Astrocyte of the cerebellum (primary cell): ENCODE data around the gene VARS2.

ENCODE experiments used
- DNase-seq: peaks from one replicate; pipeline ENCODE4 v3.0.0-alpha.2; 2011; ENCODE audit warnings: low read depth
- H3K4me3 ChIP-seq: 2 replicates; pipeline ENCODE4 v1.5.1; 2011; ENCODE audit warnings: mild to moderate bottlenecking, low read depth, low read length, moderate library complexity
- in situ Hi-C: cut with HindIII; loops from 2 replicates; pipeline ENCODE4 v1.10.0; 2017; ENCODE audit warnings: low sequenced_read_pairs
- TF ChIP-seq, protein P1 (sequence below): IDR thresholded peaks from 2 replicates; pipeline ENCODE4 v1.5.1; 2012; ENCODE audit warnings: low read length, low read depth, moderate library complexity, mild to moderate bottlenecking; ENCODE audit errors: missing control alignments

Gene VARS2

DNA sequence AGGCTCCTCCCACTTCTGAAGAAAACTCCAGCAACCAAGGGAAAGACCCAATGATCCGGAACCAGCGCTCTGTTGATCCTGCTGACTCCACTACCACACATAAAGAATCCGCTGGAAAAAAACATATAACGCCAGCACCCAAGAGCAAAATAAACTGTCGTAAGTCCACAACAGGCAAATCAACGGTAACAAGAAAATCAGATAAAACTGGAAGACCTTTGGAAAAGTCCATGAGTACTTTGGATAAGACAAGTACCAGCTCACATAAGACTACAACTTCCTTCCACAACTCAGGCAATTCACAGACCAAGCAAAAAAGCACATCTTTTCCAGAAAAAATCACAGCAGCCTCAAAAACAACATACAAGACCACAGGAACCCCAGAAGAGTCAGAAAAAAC is 34.8 kb downstream of the VARS2 start:
- in situ Hi-C loops = no loop called here
- TF ChIP-seq, protein P1, sequence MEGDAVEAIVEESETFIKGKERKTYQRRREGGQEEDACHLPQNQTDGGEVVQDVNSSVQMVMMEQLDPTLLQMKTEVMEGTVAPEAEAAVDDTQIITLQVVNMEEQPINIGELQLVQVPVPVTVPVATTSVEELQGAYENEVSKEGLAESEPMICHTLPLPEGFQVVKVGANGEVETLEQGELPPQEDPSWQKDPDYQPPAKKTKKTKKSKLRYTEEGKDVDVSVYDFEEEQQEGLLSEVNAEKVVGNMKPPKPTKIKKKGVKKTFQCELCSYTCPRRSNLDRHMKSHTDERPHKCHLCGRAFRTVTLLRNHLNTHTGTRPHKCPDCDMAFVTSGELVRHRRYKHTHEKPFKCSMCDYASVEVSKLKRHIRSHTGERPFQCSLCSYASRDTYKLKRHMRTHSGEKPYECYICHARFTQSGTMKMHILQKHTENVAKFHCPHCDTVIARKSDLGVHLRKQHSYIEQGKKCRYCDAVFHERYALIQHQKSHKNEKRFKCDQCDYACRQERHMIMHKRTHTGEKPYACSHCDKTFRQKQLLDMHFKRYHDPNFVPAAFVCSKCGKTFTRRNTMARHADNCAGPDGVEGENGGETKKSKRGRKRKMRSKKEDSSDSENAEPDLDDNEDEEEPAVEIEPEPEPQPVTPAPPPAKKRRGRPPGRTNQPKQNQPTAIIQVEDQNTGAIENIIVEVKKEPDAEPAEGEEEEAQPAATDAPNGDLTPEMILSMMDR = no peak
- no peak overlapping the region for H3K4me3 ChIP-seq
- DNase-seq = no peak

DNA sequence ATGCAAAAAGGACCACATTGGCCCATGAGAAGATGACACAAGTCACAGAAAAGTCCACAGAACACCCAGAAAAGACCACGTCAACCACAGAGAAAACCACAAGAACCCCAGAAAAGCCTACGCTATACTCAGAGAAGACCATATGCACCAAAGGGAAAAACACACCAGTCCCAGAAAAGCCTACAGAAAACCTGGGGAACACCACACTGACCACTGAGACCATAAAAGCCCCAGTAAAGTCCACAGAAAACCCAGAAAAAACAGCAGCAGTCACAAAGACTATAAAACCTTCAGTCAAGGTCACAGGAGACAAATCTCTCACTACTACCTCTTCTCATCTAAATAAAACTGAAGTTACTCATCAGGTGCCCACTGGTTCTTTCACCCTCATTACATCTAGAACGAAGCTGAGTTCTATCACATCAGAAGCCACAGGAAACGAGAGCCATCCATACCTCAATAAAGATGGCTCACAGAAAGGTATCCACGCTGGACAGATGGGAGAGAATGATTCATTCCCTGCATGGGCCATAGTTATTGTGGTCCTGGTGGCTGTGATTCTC is 38.0 kb downstream of the VARS2 start:
- no peak for DNase-seq
- H3K4me3 ChIP-seq = no peak overlapping the region
- TF ChIP-seq, protein P1 = no peak
- in situ Hi-C loops = no loop called here

DNA sequence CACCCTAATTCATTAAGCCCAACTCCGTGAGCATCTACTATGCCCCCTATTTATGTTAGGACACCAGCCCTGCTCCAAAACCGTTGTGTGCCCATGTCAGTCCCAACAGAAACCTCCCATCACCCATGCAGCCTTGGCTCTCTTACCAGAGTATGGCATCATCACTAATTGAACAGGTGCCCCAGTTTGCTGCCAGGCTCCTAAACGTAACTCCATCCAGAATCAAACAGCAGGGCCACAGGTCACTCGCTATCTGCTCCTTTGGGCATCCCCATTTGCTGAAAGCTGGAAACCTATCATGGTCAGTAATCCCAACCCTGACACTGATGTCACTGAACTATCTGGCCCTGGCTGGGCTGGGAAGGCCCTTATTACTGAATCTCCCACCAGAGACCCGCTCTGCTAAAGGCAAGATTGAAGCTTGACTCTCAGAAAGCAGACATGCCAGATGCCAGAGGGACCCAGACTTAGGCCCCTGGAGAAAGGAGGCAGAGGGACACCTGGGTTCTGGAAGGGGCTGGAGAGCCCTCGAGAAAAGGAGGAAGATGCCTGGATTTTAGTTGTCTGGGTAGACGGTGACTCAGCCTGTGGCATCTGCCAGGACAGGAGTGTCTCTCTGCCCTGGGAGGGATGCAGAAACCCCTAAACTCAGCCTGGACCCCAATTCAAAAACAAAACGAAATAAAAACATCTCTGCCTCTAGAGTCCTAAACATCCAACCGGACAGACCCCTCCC is 40.8 kb downstream of the VARS2 start:
- TF ChIP-seq, protein P1 = no peak
- peak overlapping the region; percentile 31 for H3K4me3 ChIP-seq
- no peak for DNase-seq
- in situ Hi-C loops = loop anchor here (5.0 kb wide), 1 partner anchor 87 kb away; no protein-coding TSS in a partner anchor

DNA sequence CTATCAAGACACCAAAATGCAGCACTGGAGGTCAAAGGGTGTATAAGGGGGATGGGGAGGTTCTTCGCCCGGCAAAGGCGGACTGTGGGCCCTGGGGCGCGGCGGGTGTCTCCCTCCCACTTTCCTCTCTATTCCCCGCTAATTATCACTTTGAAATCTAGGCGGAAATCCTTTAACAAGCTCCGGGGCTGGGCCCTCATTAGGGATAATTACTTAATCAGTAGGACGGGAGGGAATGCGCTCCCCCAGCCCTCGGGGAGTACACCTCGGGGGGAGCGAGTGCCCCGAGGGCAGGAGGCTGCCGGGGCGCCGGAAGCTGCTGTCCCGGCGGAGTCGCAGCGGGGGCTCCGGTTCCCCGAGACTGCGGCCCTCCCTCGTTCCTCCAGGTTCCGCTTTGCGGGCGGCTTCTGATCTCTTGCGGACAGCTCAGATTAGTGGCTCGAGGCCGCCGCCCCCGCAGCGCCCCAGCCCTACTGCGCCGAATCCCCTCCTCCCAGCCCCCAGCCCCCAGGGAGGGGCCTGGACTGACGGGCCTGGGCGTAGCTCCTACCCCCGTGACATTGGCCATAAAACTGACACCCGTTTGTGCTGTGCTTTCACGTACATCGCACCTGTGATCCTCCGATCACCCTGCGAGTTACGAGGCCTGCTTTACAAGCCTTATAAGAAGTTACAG is 41.5 kb downstream of the VARS2 start:
- peak overlapping the region; percentile 31 for H3K4me3 ChIP-seq
- no peak for DNase-seq
- TF ChIP-seq, protein P1 = no peak
- in situ Hi-C loops = loop anchor here (5.0 kb wide), 1 partner anchor 88 kb away; no protein-coding TSS in a partner anchor

DNA sequence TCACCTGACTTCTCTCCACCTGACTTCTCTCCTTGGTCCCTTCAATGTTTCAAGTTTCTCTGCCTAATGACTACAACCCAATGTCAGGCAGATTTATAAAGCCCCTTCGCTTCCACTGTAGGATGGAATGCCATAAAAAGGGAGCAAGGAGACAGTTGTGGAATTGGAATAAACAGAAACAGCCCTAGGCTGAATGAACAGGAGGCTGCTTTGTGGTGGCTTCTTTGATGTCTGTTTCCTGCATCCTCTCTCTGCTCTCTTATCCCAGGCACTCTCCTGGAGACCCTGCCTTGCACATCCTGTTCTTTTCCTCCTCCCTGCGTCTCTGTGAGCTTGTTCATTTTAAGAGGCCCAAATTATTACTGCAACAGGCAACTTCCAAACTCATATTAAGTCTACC is 43.7 kb downstream of the VARS2 start:
- in situ Hi-C loops = loop anchor here (5.0 kb wide), 1 partner anchor 90 kb away; no protein-coding TSS in a partner anchor
- no peak overlapping the region for H3K4me3 ChIP-seq
- TF ChIP-seq, protein P1 = no peak
- no peak for DNase-seq

DNA sequence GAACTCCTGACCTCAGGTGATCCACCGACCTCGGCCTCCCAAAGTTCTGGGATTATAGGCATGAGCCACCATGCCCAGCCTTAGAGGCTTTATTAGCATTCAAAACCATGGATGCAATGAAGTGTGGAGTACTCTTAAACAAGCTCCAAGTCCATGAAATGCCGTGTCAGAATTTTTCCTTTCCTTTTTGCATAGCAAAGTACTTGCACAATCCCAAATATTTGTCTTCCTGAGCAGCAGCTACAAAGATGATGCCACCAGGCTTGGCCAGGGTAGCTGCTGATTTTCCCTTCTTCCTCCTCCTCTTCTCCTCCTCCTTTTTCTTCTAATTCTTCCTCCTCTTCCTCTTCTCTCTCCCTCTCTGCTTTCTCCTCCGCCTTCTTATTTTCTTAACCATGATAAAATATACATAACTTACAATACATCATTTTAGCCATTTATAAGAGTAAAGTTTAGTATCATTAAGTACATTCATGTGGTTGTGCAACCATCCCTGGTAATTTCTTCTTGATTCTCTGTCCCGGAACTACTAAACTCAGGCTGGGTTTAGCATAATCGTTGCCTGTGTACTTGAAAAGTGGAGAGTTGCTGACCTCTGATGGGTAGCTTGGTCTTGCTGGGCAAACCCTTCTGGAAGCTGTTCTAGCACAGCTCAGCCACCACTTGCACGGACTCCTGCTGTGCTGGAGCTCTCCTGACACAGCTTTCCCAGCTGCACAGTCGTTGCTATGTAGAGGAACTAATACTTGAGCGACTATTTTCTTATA is 47.1 kb downstream of the VARS2 start:
- TF ChIP-seq, protein P1 = no peak
- H3K4me3 ChIP-seq = no peak overlapping the region
- in situ Hi-C loops = no loop called here
- DNase-seq = no peak
